SK-N-DZ (cell line): Measurements from ENCODE around the gene HEBP1.

ENCODE experiments used
- DNase-seq: peaks from one replicate; pipeline ENCODE4 v3.0.0-alpha.2; 2015; ENCODE audit warnings: low spot score

Gene HEBP1

DNA sequence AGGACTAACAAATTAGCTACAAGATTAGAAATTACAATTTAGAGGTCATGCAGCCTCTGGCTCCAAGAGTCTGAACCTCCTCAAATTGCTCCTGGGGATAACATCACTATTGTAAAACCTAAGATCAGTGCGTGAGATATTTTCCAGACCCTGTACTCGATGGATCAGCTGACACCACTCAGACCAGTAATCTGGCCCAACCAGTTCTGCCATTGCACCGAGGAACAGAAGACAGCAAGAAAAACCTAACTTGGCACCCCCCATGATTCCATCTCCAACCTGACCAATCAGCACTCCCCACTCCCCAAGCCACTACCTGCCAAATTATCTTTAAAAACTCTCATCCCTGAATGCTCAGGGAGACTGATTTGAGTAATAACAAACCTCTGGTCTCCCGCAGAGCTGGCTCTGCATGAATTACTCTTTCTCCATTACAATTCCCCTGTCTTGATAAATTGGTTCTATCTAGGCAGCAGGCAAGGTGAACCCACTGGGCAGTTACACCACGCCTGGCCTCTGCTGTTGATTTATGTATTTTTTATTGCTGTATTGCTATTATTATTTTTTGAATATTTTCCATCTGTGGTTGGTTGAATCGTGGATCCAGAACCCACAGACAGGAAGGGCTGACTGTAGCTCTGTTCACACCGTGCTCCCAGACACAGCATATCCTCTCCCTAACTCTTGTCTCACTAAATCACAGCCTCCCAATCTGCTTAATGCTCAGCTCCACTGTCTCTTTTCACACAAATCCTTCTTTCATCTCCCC lies 9.2 kb downstream of the HEBP1 start:
- no peak for DNase-seq

DNA sequence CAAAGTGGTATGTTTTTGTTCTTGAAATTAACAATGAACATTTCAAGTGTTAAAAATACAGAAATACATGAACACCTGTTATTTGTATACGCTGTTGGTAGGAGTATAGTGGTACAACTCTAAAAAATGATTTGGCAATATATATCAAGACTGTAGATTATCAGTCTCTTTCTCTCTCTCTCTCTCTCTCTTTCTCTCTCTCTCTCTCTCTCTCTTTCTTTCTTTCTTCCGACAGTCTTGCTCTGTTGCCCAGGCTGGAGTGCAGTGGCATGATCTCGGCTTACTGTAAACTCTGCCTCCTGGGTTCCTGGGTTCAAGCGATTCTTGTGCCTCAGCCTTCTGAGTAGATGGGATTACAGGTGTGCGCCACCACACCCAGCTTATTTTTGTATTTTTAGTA lies 12.6 kb downstream of the HEBP1 start:
- no peak for DNase-seq

DNA sequence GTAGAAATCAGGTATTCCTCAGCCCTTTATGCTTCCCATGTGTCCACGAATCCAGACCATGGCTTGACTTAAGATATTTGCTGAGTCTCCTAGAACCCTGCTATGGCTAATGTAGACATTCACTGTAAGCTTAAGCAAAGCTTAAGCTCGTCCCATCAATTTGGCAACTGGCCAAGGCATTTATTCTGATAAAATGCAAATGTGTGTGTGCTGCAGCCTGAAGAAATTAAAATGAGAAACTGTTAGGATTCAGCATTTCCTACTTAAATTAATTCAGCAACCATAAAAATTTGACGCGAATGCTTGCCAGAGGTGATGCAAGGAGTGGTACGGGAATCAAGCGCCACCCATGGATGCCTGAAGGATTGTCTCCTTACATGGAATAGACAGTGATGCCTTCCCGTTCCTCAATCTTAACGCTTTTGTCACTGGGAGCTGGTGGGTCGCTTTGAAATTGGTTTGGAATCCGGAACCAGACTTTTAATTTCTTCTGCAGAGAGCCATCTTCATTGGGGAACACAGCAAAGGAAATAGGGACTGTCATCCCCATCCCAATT lies 13.2 kb downstream of the HEBP1 start:
- no peak for DNase-seq

DNA sequence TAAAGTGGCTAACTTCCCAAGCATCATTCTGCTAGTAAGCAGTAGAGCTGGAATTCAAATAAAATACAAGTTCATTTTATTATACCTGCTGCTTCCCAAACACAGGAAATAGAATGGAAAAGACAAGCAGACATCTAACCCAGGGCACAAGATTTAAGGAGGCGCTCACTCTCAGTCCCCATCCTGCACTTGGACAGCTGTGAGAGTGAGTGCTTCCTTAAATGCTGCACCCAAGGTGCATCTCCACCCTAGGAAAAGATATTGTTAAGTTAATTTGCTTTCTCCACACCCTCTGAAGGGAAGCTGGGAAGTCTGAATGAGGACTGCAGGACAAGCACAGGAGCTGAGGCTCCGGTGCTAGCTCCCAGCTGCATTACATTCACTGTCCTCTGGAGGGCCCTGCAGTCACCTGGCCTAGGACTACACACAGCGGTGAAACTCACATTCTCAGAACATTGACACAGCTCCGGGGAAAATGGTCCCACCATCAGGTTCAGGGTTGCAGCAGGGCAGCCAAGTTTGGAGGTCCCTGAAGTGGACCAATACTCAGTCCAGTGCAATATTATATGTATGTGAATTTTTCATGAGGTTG lies 14.2 kb downstream of the HEBP1 start:
- no peak for DNase-seq

DNA sequence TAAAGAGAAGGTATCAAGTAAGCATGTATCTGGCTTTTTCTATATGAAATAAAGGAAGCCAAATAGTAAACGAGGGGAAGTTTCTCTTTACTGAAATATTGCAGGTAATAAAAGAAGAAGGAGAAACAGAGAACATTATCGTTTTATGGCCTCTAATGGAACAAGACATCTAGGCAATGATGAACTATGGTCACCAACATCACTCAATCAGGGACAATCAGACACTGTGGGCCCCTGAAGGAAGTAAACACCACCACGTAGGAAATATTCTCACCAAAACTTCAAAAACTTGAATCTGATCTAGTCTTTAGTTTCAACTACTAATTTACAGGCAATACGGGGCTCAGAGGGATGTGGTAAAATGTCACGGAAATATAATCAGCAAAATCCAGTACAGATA lies 15.9 kb downstream of the HEBP1 start:
- no peak for DNase-seq

DNA sequence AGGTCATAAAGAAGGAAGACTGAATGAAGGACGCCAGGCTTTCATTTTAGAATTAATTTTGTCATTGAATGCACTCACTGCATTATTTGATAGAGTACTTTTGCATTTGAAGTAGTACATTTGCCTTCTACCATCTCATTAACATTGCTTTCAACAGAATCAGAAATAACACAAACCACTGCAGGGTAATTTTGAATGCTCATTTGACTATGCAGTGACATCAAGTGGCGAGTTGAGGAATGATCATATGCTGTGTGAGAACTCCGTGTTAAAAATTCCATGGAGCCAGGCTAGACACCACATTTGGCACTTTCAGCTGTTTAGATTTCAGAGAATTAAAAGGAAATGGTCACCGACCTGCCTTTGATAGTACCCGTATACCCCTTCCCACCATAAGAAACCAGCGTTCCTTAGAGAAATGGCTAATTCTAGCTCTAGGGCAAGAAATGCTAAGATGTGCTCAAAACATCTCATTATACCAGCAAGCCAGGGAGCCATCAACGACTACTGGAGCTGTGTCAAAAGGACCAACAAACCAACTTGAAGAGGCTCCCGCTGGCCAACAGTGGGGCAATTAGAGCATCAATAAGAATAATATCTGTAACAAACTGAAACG lies 16.5 kb downstream of the HEBP1 start:
- DNase-seq, result peak; percentile 22

DNA sequence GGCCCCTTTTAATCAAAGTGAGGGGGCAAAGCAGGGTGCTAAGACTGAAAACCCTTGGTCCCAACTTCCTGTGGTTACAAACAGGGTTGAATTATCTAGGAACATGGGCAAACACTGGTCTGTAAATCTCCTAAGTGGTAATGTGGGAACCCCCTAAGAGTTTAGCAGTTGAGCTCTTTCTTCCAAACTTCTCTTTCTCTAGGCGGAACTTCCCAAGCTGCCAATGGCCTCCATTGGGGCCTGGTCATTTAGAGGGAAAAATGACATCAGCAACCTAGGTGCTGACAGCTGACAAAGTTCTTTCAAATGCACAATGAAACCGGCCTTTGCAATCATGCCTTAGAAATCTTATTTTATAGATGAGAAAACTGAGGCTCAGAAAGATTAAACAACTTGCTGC lies 17.7 kb downstream of the HEBP1 start:
- no peak for DNase-seq

DNA sequence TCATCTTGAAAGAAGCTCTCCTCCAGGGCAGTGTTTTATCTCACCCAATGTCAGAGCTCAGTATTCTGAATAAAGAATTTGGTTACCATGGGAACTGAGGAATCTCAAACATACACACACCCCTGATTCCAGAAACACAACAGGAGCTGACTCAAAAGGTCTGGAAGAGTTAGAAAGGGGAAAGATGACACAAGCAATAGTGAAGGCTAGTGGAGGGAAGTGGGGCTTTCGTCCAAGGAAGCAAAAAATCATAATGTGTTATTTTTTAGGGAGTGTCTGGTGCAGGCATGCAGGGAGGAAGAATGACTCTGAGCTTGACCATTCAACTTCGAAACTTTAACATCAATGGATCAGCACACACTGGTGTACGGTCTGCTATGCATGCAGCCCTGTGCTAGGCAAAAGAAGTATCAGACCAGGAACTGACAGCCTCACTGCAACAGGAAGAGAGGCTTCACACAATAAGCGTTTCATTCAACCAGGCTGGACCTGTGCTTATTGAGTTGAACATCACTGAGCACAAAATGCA lies 20.3 kb downstream of the HEBP1 start:
- DNase-seq, result no peak

DNA sequence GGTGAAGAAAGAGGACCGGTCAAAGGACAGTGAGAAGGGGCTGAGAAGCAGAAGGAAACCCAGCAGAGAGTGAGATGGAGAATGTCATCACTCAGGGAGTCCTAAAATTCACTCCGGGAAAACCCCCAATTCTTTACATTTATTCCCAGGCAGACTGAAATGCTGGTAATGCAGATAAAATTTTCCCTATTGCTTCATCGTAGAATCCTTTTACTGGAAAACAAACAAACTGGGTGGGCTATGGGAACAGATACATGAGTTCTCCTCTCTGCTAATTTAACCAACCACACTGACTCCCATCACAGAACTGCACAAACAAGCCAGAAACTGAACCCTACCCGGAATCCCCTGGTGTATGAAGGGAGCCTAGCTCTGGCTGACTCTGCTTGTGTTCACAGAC lies 20.9 kb downstream of the HEBP1 start:
- no peak for DNase-seq

DNA sequence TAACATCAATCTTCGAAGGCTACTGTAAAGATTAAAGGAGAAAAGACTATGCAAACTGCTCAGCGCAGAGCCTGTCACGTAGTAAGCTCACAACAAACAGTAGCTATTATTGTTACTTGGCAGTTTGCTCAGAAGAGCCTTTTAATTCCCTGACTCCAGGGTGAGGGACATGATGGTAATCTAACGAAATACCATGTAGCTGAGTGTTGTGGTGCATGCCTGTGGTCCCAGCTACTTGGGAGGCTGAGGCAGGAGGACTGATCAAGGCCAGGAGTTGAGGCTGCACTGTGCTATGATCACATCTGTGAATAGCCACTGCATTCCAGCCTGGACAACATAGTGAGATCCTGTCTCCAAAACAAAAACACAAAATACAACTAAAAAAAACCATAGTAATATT lies 22.8 kb downstream of the HEBP1 start:
- DNase-seq, result no peak

DNA sequence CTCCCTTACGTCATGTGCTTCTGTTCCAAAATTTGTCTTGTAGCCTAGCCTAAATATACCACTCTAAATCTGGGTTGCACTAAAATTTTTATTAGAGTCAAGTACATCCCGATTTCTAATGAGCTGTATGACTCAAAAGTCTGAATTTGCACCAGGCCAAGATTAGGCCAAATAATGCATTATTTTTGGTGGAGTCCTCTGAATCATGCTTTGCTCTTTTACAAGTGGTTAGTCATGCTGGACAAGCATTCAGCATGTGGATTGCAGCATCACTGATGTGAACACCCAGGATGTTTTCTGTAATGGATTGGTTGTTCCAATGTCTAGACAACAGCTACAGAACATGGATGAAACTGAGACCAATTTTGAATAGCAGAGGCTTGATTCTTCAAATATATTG lies 23.7 kb downstream of the HEBP1 start:
- DNase-seq, result no peak

DNA sequence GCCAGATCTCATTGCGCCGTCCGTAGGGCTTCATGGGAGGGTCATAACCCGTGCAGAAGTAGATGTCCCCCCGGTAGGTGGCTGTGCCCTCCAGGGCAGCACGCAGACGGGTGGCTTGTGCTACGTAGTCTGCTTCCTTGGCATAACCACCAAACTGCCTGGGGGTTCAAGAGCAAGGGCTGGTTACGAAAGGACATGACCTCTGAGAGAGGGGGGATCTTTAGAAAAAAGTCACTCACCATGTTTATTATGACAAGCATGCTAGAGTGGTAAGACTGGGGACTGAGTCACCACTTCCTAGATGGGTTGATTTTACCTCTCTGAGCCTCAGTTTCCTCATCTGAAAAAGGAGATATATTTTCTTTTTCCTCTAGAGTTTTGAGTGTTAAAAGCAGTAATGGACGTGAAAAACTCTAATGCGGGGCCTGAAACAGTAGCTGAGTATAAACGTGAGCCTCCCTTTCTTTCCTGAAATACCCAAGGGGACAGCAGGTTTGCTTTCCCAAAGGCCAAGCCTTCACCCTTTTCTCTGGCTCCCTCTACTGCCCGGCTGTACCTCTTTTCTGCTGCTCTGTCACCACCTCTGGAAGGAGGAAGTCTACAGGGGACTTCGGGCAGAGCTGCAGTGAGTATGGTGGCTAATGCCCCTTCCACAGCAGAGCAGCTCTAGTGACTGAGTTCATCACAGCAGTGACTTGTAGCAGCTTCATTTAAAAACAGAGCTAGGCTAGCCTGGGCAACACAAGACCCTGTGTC lies 24.6 kb downstream of the HEBP1 start:
- no peak for DNase-seq

DNA sequence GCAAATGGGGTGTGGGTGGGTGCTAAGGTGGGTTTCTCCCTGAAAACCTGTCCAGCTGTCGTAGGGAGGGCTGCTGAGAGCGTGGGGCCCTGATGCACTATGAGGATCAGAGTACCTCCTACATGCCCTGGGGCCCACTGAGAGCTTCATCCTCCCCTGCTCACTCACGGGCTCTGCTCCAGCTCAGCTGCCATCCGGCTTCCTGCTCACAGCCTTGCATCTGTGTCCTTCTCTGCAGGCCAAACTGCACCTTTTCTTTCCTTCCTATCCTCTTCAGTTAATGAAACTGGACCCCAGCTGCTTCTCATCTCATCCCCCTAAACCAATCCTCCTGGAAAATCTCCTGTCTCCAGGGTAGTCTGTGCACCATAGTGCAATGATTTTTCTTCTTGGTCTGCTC lies 25.9 kb downstream of the HEBP1 start:
- no peak for DNase-seq

DNA sequence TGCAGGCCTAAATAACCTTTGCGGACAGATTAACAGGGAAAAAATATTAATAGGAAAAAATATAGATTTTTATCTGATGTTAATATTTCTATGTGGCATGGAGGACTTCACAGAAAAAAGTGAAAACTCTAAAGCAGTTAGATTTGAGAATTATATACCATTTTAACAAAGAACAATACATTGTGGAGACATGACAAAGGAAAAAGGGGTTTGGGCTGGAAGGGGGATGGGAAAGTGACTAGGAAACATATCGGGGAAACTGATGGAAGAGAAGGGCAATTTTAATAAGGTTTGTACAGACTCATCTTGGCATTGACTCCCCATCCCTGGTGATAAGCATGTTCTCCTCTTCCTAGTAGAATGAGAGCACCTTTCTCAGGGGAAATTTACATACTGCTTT lies 27.0 kb downstream of the HEBP1 start:
- DNase-seq, result no peak

DNA sequence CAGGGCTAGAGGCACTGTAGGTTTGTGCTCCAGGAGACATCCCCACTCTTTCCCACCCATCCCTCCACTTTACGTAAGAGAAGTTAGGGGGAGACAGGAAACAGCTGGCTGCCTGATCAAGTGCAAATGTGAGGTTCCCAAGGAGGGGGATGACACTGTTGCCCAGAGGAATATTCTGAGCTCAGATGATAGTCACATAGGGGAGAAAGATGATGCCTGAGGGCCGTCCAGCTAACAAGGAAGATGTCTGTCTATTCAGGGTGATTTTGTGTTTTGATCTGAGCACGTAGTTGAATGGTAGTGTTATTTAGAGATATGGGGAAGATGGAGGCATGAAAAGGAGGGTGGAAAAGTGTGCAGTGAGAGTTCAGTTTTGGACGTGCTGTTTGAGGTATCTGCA lies 34.2 kb downstream of the HEBP1 start:
- DNase-seq, result no peak

DNA sequence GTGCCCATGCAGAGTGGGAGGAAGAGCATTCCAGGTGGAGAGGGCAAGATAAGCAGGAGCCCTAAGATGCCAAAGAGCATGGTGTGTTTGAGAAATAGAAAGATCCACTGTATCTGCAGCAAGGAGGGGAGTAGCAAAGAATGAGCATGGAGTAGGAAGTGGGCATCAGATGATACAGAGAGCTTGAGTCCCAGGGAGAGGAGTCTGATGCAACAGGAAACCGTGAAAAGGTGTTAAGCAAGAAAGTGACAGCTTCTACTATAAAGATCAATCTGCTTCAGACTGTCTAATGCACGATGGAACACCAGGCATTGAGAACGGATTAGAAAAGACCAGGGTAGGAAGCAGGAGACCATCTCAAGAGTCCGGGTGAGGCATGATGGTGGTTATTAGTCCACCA lies 35.8 kb downstream of the HEBP1 start:
- DNase-seq, result no peak

DNA sequence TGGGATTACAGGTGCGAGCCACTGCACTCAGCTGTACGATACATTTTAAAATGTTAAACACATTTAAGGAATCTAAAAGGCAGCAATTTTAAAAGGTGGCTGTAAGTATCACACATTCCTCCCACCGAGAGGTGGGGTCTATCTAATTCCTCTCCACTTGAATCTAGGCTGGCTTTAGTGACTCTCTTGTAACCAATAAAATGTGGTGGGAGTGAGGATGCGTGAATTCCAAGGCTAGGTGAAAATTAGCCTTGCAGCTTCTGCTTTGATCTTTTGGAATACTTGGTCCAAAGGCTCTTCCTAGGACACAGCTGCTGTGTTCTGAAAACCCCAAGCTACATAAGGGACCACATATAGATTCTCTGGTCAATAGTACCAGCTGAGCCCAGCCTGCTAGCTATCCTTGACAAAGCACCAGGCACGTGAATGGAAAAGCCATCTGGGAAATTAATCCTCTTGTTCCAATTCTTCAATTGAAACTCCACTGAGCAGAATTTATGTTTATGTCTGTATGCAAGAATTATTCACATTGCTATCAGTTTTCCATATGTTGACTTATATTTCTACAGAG lies 39.3 kb downstream of the HEBP1 start:
- no peak for DNase-seq

DNA sequence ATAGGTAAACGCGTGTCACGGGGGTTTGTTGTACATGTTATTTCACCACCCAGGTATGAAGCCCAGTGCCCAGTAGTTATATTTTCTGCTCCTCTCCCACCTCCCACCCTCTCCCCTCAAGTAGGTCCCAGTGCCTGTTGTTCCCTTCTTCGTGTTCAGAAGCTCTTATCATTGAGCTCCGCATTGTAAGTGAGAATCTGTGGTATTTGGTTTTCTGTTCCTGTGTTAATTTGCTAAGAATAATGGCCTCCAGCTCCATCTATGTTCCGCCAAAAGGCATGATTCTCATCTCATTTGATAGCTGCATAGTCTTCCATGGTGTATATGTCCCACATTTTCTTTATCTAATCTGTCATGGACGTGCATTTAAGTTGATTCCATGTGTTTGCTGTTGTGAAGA lies 41.2 kb downstream of the HEBP1 start:
- no peak for DNase-seq

DNA sequence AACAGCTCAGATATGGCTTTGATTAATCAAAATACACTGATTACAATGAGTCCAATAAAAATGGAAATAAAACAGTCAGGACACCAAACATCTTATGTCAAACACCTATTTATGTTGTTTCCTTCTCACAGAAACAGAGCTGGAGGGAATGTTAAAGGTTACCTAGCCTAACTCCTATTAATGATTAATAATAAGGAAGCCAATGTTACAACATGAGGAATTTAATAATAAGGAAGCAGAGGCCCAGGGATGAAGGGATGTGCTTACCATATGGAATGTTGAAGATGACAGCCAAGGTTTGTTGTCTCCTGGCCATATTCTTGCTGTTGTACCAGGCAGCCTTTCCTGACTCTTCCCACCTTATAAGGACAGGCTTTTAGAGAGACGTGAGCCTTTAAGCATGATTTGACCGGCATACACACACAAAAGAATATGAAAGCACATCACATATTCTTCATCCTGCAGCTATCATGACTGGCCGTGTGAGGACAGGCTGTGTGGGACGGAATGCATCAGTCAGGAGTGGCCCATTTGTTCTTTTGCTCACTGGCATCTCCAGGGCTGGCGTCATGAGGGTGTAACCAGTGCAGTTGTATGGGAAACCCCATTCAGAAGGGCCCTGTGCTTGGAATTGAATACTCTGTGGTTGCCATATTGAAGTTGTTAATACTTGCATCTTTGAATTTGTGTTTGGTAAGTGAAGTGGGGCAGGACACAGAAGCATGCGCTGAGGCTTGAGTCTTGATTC lies 45.0 kb downstream of the HEBP1 start:
- no peak for DNase-seq

DNA sequence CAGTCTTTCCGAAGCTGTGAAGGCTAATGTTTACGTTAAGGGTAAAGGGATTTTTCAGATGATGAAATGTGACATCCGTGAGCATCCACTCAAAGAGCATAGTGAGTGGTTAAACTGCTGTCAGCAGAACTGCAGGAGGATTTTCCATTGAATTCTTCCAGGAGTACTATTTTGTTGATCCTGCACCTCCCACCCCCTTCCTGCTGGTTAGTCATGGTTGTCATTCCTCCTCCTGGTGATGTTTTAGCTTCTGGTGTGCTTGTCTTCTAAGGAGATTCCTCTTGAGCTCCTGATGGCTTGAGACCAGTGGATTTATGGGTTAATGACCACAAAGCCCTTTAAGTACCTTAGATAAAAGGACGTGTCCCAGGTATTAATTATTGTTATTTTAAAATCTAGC lies 45.7 kb downstream of the HEBP1 start:
- no peak for DNase-seq

DNA sequence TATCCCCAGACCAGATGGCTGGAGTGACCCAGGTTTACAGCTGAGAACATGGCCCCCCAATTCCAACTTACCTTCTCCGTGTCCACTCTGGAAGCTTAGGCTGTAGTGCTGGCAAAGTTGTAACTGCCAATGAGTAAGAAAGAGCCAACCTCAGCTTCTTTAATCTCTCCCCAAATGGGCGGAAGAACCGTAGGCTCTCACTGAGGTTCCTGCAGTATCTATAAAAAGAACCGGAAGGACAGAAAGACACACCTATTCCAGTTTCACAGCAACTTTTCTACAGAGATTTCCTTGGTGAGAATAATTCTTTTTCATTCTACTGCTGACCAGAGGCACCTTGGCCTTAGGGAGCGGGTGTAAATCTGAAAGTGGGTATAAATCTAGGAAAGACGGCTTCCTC lies 48.0 kb downstream of the HEBP1 start, which contains the start of gene GPRC5D:
TSS of gene GPRC5D (minus strand) at position 135 of the 400 bp plus-strand sequence. CDS start 1,786 bp downstream, outside the sequence.
- DNase-seq, result no peak
